Measurements from ENCODE around the gene CLUH.

The CLUH gene

GRCh38 chr17:2688351-2689342, 22.9 kb downstream of the CLUH start:
- in situ Hi-C loops (cut with MboI; ENCODE audit: low sequenced_read_pairs, unreplicated experiment), result no loop called here
- TF ChIP-seq CTCF (IDR thresholded peaks at IDR 0.05; ENCODE audit: borderline replicate concordance, control extremely low read depth, extremely low read depth, insufficient read depth, missing control alignments), result no peak

DNA sequence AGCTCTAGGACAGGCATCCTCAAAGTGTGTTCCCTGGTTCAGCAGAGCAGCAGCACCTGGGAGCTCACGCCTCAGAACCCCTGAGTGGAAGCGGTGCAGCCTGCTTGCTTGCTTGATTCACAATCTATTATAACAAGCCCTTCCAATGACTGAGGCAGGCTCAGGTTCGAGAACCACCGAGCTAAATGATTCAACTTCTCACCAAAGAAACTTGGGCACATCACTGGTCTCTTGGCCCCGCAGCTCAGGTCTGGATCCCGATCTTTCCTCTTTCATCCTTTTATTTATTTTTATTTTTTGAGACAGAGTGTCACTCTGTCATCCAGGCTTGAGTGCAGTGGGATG, 24.5 kb downstream of the CLUH start:
- in situ Hi-C loops (cut with MboI; ENCODE audit: low sequenced_read_pairs, unreplicated experiment), result no loop called here
- no peak for DNase-seq (ENCODE audit: low spot score)
- TF ChIP-seq CTCF (IDR thresholded peaks at IDR 0.05; ENCODE audit: borderline replicate concordance, control extremely low read depth, extremely low read depth, insufficient read depth, missing control alignments), result no peak

More at GRCh38 chr17:2688351-2689342, 22.9 kb downstream of the CLUH start:
- peak; percentile 28 for DNase-seq (ENCODE audit: low spot score)

GRCh38 chr17:2685696-2686095, 25.9 kb downstream of the CLUH start:
- TF ChIP-seq CTCF (IDR thresholded peaks at IDR 0.05; ENCODE audit: borderline replicate concordance, control extremely low read depth, extremely low read depth, insufficient read depth, missing control alignments), result no peak
- in situ Hi-C loops (cut with MboI; ENCODE audit: low sequenced_read_pairs, unreplicated experiment), result no loop called here
- no peak for DNase-seq (ENCODE audit: low spot score)

- in situ Hi-C loops (cut with MboI; ENCODE audit: low sequenced_read_pairs, unreplicated experiment), result no loop called here
- no peak for TF ChIP-seq CTCF (IDR thresholded peaks at IDR 0.05; ENCODE audit: borderline replicate concordance, control extremely low read depth, extremely low read depth, insufficient read depth, missing control alignments)
Measured at GRCh38 chr17:2684549-2684948, 27.0 kb downstream of the CLUH start.

DNA sequence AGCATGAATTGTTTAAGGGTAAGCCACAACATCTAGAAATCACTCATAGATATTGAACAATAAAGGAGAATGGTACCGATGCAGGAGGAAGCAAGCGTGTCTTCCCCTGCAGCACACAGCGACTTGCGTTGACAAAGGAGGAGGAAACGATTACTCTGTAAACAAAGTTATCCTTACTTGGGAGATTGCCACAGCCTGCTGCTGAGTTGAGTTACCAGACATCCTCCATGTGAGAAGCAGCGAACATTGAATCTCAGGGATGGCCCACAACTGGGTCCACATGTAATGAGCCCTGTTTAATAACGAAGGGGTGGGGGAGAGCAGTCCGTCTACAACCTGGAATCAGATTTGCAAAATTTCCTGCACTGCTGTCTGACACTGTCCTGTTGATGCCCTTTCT, 27.7 kb downstream of the CLUH start:
- no peak for TF ChIP-seq CTCF (IDR thresholded peaks at IDR 0.05; ENCODE audit: borderline replicate concordance, control extremely low read depth, extremely low read depth, insufficient read depth, missing control alignments)
- DNase-seq (ENCODE audit: low spot score), result no peak
- in situ Hi-C loops (cut with MboI; ENCODE audit: low sequenced_read_pairs, unreplicated experiment), result no loop called here

More at GRCh38 chr17:2684549-2684948, 27.0 kb downstream of the CLUH start:
- no peak for DNase-seq (ENCODE audit: low spot score)

GRCh38 chr17:2682176-2682938, 29.2 kb downstream of the CLUH start:
- in situ Hi-C loops (cut with MboI; ENCODE audit: low sequenced_read_pairs, unreplicated experiment), result no loop called here
- no peak for TF ChIP-seq CTCF (IDR thresholded peaks at IDR 0.05; ENCODE audit: borderline replicate concordance, control extremely low read depth, extremely low read depth, insufficient read depth, missing control alignments)
- no peak for DNase-seq (ENCODE audit: low spot score)

All from GM13976 (cell line).